ENCODE results near the gene BATF2.

- TF ChIP-seq CTCF (IDR thresholded peaks at IDR 0.05) (no peak), POLR2AphosphoS5 (IDR thresholded peaks at IDR 0.05; ENCODE audit: insufficient read depth in 1 of 2, low read depth in 1 of 2) (no peak)
Observed at GRCh38 chr11:64996327-64996709, 453 bp downstream of the BATF2 start.

All from vagina (tissue), 2 donors.